Measurements from ENCODE around the gene GPANK1. TPM values are rescaled to one million over a fixed set of nuclear protein-coding genes. Genes with fewer than 3 reads are reported as not detected.

The GPANK1 gene
- total RNA-seq, 1 experiment from 2014 or later, result 26.8 TPM

GRCh38 chr6:31655349-31656237 is 9.2 kb downstream of the GPANK1 start, which contains the start of gene APOM:
APOM (plus strand) TSS chr6:31655894; CDS start chr6:31655967, 73 bp downstream.
- H3K79me2 ChIP-seq (ENCODE audit: insufficient read depth, low read length), result peaks cover 9% of the 10 kb centered on the region; the same call in 1 of the 2 replicates
- H3K4me1 Mint-ChIP-seq, result peaks cover 19 to 34% of the 10 kb centered on the region in 2 experiments
- WGBS (ENCODE audit: extremely low coverage, insufficient read length, low lambda C conversion rate), result no CpG with 5 or more reads among the region's 8 CpGs

More at GRCh38 chr6:31655349-31656237, 9.2 kb downstream of the GPANK1 start, which contains the start of gene APOM:
- H3K27me3 ChIP-seq (ENCODE audit: insufficient read depth, low read length), result no peaks in the 10 kb centered on the region
- H3K4me3 Mint-ChIP-seq, result peak within 1 kb of the TSS in 1 of 2 experiments; percentile 44; a peak in 3 of 5 replicates
- no peak within 1 kb of the TSS for H3K23ac ChIP-seq (ENCODE audit: insufficient read length, low read depth, low read length)
- H3K9ac ChIP-seq (ENCODE audit: extremely low read depth, insufficient read length, low read length), result no peak within 1 kb of the TSS
- peaks cover 16% of the 10 kb centered on the region for H3K79me1 ChIP-seq (ENCODE audit: insufficient read depth, low read depth, low read length, poor library complexity, severe bottlenecking)
- H3K4me2 ChIP-seq (ENCODE audit: insufficient read depth, insufficient read length, low read length), result no peak within 1 kb of the TSS
- H2BK12ac ChIP-seq (ENCODE audit: insufficient read length, low read depth, low read length), result no peak within 1 kb of the TSS
- H3K27ac Mint-ChIP-seq, result peak within 1 kb of the TSS in 2 of 3 experiments; percentile 2 to 38; a peak in 2 of 7 replicates
- H4K20me1 ChIP-seq (ENCODE audit: control insufficient read depth, insufficient read depth, insufficient read length), result no peaks in the 10 kb centered on the region
- no peaks in the 10 kb centered on the region for H3K4me1 ChIP-seq (ENCODE audit: insufficient read depth, low read length)
- H2BK15ac ChIP-seq (ENCODE audit: low read depth, low read length), result no peak within 1 kb of the TSS
- no peak within 1 kb of the TSS for H3K56ac ChIP-seq (ENCODE audit: insufficient read length, low read depth, low read length)
- no peak within 1 kb of the TSS for H3K18ac ChIP-seq (ENCODE audit: insufficient read length, low read depth, low read length)
- no peak within 1 kb of the TSS for H4K5ac ChIP-seq (ENCODE audit: insufficient read length, low read depth, low read length)
- no peak within 1 kb of the TSS for H4K91ac ChIP-seq (ENCODE audit: insufficient read length, low read depth, low read length)
- TF ChIP-seq CTCF (conservative IDR thresholded peaks at IDR 0.05), result no peak
- no peaks in the 10 kb centered on the region for H3K9me3 Mint-ChIP-seq
- H2AK5ac ChIP-seq (ENCODE audit: insufficient read length, low read length), result no peak within 1 kb of the TSS
- H3T11ph ChIP-seq (ENCODE audit: low read length), result no peak within 1 kb of the TSS
- H3K4ac ChIP-seq (ENCODE audit: low read depth, low read length), result no peak within 1 kb of the TSS
- no peak within 1 kb of the TSS for H2BK20ac ChIP-seq (ENCODE audit: low read depth, low read length, poor library complexity, severe bottlenecking)
- H3K27ac ChIP-seq (ENCODE audit: insufficient read length, low read depth, low read length), result no peak within 1 kb of the TSS
- no peaks in the 10 kb centered on the region for H3K9me3 ChIP-seq (ENCODE audit: control insufficient read depth, low read depth, low read length)
- no peak within 1 kb of the TSS for H4K8ac ChIP-seq (replicated peaks; ENCODE audit: insufficient read length, low read depth, low read length)
- peaks cover 18% of the 10 kb centered on the region for H3K23me2 ChIP-seq (ENCODE audit: insufficient read length, low read depth, low read length, poor library complexity, severe bottlenecking)
- no peak within 1 kb of the TSS for H2BK120ac ChIP-seq (ENCODE audit: low read depth, low read length, poor library complexity, severe bottlenecking)
- DNase-seq, result no peak
- H3K36me3 Mint-ChIP-seq (ENCODE audit: insufficient read depth in 1 of 3, low read depth in 3 of 3), result peaks cover 6 to 28% (median 23%) of the 10 kb centered on the region in 3 experiments; a peak in 6 of 7 replicates
- H3K27me3 Mint-ChIP-seq (ENCODE audit: low read depth), result no peaks in the 10 kb centered on the region; the same call in 1 of the 2 replicates
- H2BK5ac ChIP-seq (ENCODE audit: insufficient read length, low read length), result no peak within 1 kb of the TSS
- H3K14ac ChIP-seq (ENCODE audit: insufficient read depth, low read length), result no peak within 1 kb of the TSS
- no peak within 1 kb of the TSS for H2AFZ ChIP-seq (ENCODE audit: low read length)
